Fibroblast of lung (primary cell): ENCODE measurements around the gene MAP4K2. TPM values are rescaled to one million over a fixed set of nuclear protein-coding genes. Genes with fewer than 3 reads are reported as not detected.
"Not testable (repeated sequence)": the region's sequence is repeated elsewhere in the genome, so short reads cannot be mapped to it uniquely, and the experiment has no call there.

Experiments
- DNase-seq, 2 donors: peaks; one replicate each; pipeline versions ENCODE4 v3.0.0 to v3.0.0-alpha.2; 2010; ENCODE audit warnings: low read depth in 2 of 2
- H2AFZ ChIP-seq: 2 replicates; pipeline ENCODE4 v1.5.1; 2012; ENCODE audit warnings: low read length, control low read depth, inconsistent platforms
- H3K27ac ChIP-seq: 2 replicates; pipeline ENCODE4 v1.5.1; 2011; ENCODE audit warnings: low read length, control low read depth; ENCODE audit not compliant: insufficient read depth
- H3K27me3 ChIP-seq: 2 replicates; pipeline ENCODE4 v1.5.1; 2011; ENCODE audit warnings: mild to moderate bottlenecking, low read length; ENCODE audit not compliant: control insufficient read depth, insufficient read depth
- H3K36me3 ChIP-seq: 2 replicates; pipeline ENCODE4 v1.5.1; 2011; ENCODE audit warnings: low read length; ENCODE audit not compliant: control insufficient read depth, insufficient read depth
- H3K4me1 ChIP-seq: 2 replicates; pipeline ENCODE4 v1.5.1; 2011; ENCODE audit warnings: low read length; ENCODE audit not compliant: control insufficient read depth, insufficient read depth; ENCODE audit errors: extremely low read depth
- H3K4me2 ChIP-seq: 2 replicates; pipeline ENCODE4 v1.5.1; 2011; ENCODE audit warnings: low read length, control low read depth; ENCODE audit not compliant: insufficient read depth; ENCODE audit errors: extremely low read depth
- H3K4me3 ChIP-seq, 4 experiments: fragments of 200-600 bp in 1 of 4; sonication (generic) in 1 of 4; replicated peaks in 1 of 4; 2 replicates each; pipeline ENCODE4 v1.5.1; 2011 to 2016; ENCODE audit warnings: low read length in 4 of 4, low read depth in 3 of 4, mild to moderate bottlenecking in 3 of 4, control low read depth in 2 of 4, inconsistent platforms in 1 of 4, mixed read lengths in 1 of 4; ENCODE audit not compliant: insufficient read depth in 1 of 4; ENCODE audit errors: control extremely low read depth in 1 of 4
- H3K79me2 ChIP-seq: 2 replicates; pipeline ENCODE4 v1.5.1; 2012; ENCODE audit warnings: mild to moderate bottlenecking, low read length, inconsistent platforms; ENCODE audit not compliant: control insufficient read depth, insufficient read depth
- H3K9ac ChIP-seq: 2 replicates; pipeline ENCODE4 v1.5.1; 2011; ENCODE audit warnings: mild to moderate bottlenecking, low read length, control low read depth; ENCODE audit not compliant: insufficient read depth
- H3K9me3 ChIP-seq: 2 replicates; pipeline ENCODE4 v1.5.1; 2012; ENCODE audit warnings: low read depth, low read length; ENCODE audit not compliant: control insufficient read depth, insufficient read depth
- H4K20me1 ChIP-seq: 2 replicates; pipeline ENCODE4 v1.5.1; 2011; ENCODE audit warnings: low read length; ENCODE audit not compliant: control insufficient read depth, insufficient read depth; ENCODE audit errors: extremely low read depth
- CTCF ChIP-seq, 2 donors: IDR thresholded peaks in 1 of 2; conservative IDR thresholded peaks in 1 of 2; 1 replicate in 1 of 2; 2 replicates in 1 of 2; pipeline ENCODE4 v1.5.1; 2011 to 2012; ENCODE audit warnings: low read length in 2 of 2, control low read depth in 1 of 2, inconsistent platforms in 1 of 2, low read depth in 1 of 2, mild to moderate bottlenecking in 1 of 2
- EZH2 ChIP-seq: IDR thresholded peaks from 2 replicates; pipeline ENCODE4 v1.5.1; 2012; ENCODE audit warnings: low read length, control low read depth, mild to moderate bottlenecking; ENCODE audit errors: missing control alignments
- polyA plus RNA-seq, 2 donors: library from polyadenylated mRNA; depleted of rRNA in 1 of 2; stranded (reverse) in 1 of 2; unstranded in 1 of 2; fragments of >200 nt; gene quantifications; 2 replicates each; pipeline ENCODE4 v1.2.1, GENCODE V29; 2011 to 2012; ENCODE audit warnings: missing spikeins in 1 of 2
- total RNA-seq: library from RNA; depleted of rRNA; stranded (reverse); fragments of >200 nt; gene quantifications from 2 replicates; pipeline ENCODE4 v1.2.1, GENCODE V29; 2014

MAP4K2 gene
- total and polyA plus RNA-seq, 2 donors (not counting 1 experiment from before 2014, with no cell fraction given), result 6.4 to 9.2 TPM

- H3K4me2 ChIP-seq, result no peak overlapping the region
- H3K9me3 ChIP-seq, result no peaks in the 10 kb centered on the region
- H3K79me2 ChIP-seq, result no peaks in the 10 kb centered on the region
- no peaks in the 10 kb centered on the region for H3K4me1 ChIP-seq
- H3K27ac ChIP-seq, result no peak overlapping the region
- TF ChIP-seq EZH2 (no peak), CTCF (conservative IDR thresholded peaks at IDR 0.05 in 1 of 2, IDR thresholded peaks at IDR 0.05 in 1 of 2; ENCODE audit: low read depth in 1 of 2, low read length in 2 of 2) (no peak)
- H3K36me3 ChIP-seq, result no peaks in the 10 kb centered on the region
- no peaks in the 10 kb centered on the region for H4K20me1 ChIP-seq
- no peak overlapping the region for H3K9ac ChIP-seq
- H3K27me3 ChIP-seq, result no peaks in the 10 kb centered on the region
- no peak overlapping the region for H3K4me3 ChIP-seq
- no peak overlapping the region for H2AFZ ChIP-seq
- DNase-seq, result no peak
These were observed 23.0 kb upstream of the MAP4K2 start for GRCh38 chr11:64826062-64826461.

DNA sequence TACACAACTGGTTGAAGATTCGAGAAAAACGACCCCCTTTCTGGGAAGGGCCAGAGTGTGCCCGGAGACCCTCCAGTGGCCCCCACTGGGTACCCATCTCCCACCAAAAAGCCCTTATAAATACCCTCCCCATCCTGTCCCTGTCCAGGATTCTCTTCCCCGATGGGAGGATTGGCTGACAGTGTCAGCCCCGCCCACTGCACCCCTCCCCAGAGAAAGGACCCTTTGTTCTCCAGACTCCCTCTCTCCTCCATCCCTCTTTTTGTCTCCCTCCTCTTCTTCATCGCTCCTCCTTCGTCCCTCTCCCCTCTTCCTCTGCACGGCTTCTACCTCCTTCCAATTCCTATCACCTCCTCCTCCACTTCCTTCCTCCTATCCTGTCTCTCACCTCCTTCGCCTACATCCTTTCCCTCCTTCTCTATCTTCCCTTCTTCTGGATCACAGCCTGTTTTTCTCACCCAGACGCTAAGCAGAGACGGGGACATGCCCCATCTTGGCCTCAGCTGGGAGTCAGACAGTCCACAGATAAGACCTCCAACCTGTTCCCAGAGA lies 20.6 kb upstream of the MAP4K2 start:
- H3K9me3 ChIP-seq, result no peaks in the 10 kb centered on the region
- H2AFZ ChIP-seq, result no peak overlapping the region
- H3K27ac ChIP-seq, result no peak overlapping the region
- no peak overlapping the region for H3K4me2 ChIP-seq
- TF ChIP-seq CTCF (conservative IDR thresholded peaks at IDR 0.05 in 1 of 2, IDR thresholded peaks at IDR 0.05 in 1 of 2; ENCODE audit: low read depth in 1 of 2, low read length in 2 of 2), result no peak
- no peak for TF ChIP-seq EZH2
- H3K79me2 ChIP-seq, result no peaks in the 10 kb centered on the region
- H3K4me1 ChIP-seq, result no peaks in the 10 kb centered on the region
- H4K20me1 ChIP-seq, result no peaks in the 10 kb centered on the region
- H3K4me3 ChIP-seq, result no peak overlapping the region
- no peaks in the 10 kb centered on the region for H3K27me3 ChIP-seq
- H3K36me3 ChIP-seq, result no peaks in the 10 kb centered on the region
- H3K9ac ChIP-seq, result no peak overlapping the region
- DNase-seq, result no peak

GRCh38 chr11:64817476-64817875 lies 14.5 kb upstream of the MAP4K2 start:
- no peak overlapping the region for H3K4me2 ChIP-seq
- no peak overlapping the region for H3K9ac ChIP-seq
- H3K79me2 ChIP-seq, result no peaks in the 10 kb centered on the region
- no peaks in the 10 kb centered on the region for H3K4me1 ChIP-seq
- no peaks in the 10 kb centered on the region for H3K36me3 ChIP-seq
- H3K4me3 ChIP-seq, result no peak overlapping the region
- no peak overlapping the region for H3K27ac ChIP-seq
- no peak overlapping the region for H2AFZ ChIP-seq
- H4K20me1 ChIP-seq, result no peaks in the 10 kb centered on the region
- DNase-seq, result no peak
- no peaks in the 10 kb centered on the region for H3K27me3 ChIP-seq
- TF ChIP-seq CTCF (conservative IDR thresholded peaks at IDR 0.05 in 1 of 2, IDR thresholded peaks at IDR 0.05 in 1 of 2; ENCODE audit: low read depth in 1 of 2, low read length in 2 of 2) (no peak), EZH2 (no peak)
- H3K9me3 ChIP-seq, result no peaks in the 10 kb centered on the region

- not testable (repeated sequence) for H3K9me3 ChIP-seq, H4K20me1 ChIP-seq, DNase-seq
These were observed 12.4 kb upstream of the MAP4K2 start for GRCh38 chr11:64815433-64815832.

More at GRCh38 chr11:64815433-64815832, 12.4 kb upstream of the MAP4K2 start:
- not testable (repeated sequence) for H3K4me1 ChIP-seq, H3K27ac ChIP-seq, H2AFZ ChIP-seq, H3K4me3 ChIP-seq, H3K4me2 ChIP-seq, H3K79me2 ChIP-seq, H3K27me3 ChIP-seq, H3K36me3 ChIP-seq, H3K9ac ChIP-seq
